SHP77 treated with DMSO at 0.1 percent for 48 hours (cell line): Measurements from ENCODE around the gene CDS1.
"Not testable (repeated sequence)": the region's sequence is repeated elsewhere in the genome, so short reads cannot be mapped to it uniquely, and the experiment has no call there.

Source experiments
- DNase-seq: peaks from one replicate; lab custom pipeline; 2025; lab: John Stamatoyannopoulos, UW

The CDS1 gene

GRCh38 chr4:84673475-84674240 lies 90.7 kb downstream of the CDS1 start:
- no peak for DNase-seq

DNA sequence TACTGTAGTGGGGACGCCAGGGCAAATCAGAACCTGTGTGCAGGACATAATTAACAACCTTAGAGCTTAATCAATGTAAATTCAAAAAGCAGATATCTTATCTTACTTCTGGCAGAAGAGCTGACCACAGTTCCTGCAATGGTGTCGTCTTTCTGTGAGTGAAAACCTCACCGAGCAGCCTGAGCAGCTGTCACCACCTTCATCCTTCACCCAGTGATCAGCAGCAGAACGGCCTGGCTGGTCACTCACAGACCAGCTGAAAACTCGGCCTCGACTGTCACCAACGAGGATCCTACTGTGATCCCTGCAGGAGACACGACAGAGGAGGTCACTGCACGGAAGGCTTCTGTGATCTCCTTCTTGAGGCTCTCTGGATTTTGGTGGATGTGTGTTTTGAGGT lies 94.2 kb downstream of the CDS1 start:
- no peak for DNase-seq

DNA sequence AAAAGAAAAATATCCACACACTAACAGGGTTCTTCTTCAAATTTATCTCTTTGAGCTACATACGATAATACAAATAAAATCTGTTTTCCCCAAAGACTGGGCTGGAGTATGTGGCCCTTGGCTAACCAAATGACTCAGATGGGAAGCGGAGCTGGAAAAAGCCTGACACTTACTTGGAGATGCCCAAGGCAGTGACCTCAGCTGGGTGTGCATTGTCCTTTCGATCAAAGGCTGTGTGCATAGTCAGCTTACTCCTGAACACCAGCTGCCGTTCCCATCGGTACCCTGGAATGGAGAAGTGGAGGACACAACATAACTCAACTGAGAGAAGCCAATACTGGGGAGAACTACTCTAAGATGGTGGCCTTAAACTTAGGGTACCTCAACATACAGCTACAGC lies 95.1 kb downstream of the CDS1 start:
- no peak for DNase-seq

GRCh38 chr4:84678976-84679744 lies 96.2 kb downstream of the CDS1 start:
- no peak for DNase-seq

DNA sequence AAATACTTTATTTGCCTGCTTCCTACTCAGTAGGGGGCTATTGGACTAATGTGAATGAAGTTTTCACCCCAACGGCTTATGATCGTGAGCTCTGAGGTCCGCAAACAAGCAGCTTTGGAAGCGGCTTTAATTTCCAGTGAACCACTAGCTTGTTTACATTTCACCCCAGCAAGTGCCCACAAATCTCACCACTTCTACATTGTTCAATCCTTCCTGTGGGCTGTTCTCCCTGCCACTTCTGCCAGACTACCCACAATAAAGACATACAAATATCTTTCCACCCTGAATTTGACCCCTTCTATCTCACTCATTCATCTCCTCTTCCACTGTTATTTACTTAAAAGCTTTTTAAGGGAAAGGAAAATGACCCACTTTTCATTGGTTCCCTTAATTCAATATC lies 98.0 kb downstream of the CDS1 start:
- DNase-seq: no peak

- no peak for DNase-seq
Measured at GRCh38 chr4:84681486-84682274, 98.8 kb downstream of the CDS1 start.

DNA sequence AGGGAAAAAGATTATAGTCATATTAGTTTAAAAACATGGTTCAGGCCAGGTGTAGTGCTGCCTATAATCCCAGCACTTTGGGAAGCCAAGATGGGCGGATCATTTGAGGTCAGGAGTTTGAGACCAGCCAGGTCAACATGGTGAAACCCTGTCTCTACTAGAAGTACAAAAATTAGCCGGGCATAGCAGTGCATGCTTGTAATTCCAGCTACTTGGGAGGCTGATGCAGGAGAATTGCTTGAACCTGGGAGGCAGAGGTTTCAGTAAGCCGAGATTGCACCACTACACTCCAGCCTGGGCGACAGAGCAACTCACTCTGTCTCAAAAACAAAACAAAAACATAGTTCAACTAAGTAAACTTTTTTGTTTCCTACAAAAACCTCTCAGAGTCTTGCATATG lies 99.7 kb downstream of the CDS1 start:
- DNase-seq: not testable (repeated sequence)

GRCh38 chr4:84683064-84683850 lies 100.3 kb downstream of the CDS1 start:
- DNase-seq: no peak

DNA sequence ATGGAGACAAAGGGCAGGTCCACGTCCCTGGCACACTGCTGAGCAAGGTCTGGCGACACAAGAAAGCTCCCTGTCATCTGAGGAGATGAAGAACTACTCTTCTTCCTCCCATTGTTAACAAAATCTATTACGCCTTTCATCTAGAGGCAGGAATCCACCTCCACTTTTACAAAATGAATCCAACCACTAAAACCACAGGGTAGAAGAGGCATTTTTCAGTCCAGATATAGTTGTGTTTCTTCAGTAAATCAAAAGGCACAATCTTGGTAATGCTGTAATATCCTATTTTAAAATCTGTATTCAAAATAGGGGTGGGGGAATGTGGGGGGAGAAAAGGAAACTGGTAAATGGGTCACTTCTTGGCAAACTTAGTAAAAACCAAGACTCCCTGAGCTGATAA lies 101.4 kb downstream of the CDS1 start:
- no peak for DNase-seq

DNA sequence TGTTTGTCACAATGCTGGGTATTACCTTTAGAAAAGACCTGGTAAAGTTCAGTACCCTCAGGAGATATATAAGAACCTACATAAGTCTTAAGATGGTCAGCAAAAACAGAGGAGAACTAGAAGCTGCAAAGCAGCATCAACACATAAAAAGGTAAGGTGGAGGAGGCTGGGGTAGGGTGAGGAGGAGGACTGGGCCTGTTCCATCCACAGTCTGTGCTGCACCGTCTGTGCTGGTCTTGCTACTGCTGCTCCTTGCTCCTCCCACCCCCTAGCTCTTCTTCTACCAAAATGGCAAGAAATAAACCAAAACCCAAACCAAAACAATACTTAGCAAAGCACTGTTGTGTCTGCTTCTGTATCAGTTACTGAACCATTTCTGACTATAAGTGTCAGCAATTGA lies 102.2 kb downstream of the CDS1 start:
- DNase-seq: no peak

- no peak for DNase-seq
Measured at GRCh38 chr4:84688605-84689004, 105.7 kb downstream of the CDS1 start.

DNA sequence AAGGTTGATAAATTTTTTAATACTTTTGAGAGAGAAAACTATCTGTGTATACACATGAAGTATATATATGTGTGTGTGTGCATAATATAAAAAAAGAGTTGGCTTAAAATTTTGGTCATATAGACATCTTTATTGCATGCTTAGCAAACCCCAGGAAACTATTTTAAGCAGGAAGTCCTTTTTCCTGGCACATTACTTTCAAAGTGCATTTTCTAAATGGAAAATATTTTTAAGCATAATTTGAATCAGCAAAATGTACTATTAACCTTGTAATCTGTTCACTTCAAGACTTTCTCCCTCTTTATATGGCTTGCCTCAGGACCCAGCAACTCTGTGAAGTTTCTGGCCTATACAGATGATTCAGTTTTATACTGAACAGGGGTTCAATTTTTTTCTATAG lies 106.3 kb downstream of the CDS1 start:
- DNase-seq: no peak

DNA sequence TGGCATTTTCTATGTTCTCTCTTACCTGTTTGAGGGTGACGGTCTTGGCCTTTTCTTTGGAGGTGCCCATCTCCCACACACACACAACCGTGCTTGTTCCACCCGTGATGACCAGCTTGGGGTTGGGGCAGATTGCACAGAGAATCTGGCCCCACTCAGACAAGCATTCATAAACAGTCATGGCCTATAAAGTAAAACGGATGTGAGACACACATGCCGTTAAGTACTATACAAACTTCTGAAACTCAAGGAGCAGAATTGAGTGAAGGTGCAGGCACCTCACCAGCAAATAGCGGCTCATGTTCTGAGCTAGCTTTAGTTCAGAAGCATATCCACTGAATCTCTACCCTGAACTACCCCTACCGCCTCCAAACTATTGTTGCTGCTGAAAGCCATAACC lies 107.6 kb downstream of the CDS1 start:
- no peak for DNase-seq

DNA sequence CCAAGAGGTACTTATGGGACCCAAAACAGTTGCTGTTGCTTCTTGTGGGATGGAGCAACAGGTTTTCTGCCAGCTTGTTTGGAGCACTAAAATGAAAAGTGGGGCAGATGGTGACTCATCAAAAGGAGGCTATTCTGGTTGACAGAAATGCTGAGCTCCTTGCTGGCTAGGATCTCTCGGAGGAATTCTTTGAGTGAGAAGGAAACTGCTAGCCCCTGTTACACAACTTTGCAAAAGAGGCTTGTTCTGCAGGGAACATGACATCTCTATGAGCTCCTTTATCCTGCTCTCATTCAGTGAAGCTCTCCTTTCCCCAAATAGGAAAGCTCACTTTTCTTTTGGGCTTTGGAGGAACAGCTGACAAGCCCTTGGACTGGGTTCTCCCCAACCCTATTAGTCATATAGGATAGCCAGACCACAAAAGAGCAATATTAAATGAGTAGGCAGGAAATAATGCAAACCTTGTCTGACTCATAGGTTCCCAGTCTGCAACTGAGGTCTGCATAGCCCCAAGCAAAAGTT lies 108.3 kb downstream of the CDS1 start:
- DNase-seq: no peak

DNA sequence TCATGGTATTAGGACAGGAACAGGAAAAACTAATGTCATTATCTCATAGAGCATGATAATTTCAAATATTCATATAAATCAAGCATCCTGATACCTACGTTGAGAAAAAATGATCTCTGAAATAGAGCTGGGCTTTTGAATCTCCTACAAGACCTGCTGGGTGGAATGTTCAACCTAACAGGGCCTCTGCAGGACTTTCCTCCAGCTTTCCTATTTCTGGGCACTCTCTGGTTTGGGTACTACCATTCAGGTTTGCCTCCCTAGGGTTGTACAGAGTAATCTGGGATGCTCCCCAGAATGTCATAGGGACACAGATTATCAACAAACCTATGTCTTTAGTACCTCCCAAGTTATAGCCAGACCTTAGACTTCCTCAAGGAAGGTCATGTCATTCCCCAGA lies 108.9 kb downstream of the CDS1 start:
- DNase-seq: no peak

GRCh38 chr4:84697159-84697558 lies 114.2 kb downstream of the CDS1 start:
- no peak for DNase-seq

DNA sequence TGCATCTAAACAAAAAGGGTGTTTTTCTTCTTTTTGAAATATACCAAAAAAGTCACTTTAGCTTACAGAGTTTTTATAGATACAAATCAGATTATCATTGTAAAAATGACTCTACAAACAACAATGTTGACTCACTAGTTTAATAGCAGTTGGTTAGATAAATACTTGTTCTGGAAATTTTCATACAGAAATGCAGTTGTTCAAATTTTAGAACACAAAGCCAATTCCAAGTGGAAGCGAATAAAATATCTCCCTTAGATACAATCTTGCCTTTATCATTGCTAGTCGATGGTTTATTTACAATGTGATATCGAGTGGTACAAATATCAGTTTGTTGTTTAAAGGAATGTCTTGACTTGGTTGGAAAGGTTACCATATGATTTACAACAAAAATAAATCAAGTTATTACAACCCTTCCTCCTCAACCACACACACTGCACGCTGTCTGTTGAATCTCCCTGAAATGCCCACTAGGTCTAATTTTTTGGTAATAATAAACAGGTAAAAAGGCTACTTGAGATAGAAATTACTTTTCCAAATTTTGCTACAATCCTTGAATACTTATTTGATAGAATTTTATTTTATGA lies 114.8 kb downstream of the CDS1 start:
- DNase-seq: no peak

GRCh38 chr4:84699001-84699671 lies 116.2 kb downstream of the CDS1 start:
- no peak for DNase-seq
